NOMO-1 treated with dmso at 0.1 percent for 144 hours (cell line): ENCODE data around the gene CLEC6A.
A peak's percentile ranks its signal among the peaks of the same experiment; 100 is the strongest.
"Not testable (repeated sequence)": the region's sequence is repeated elsewhere in the genome, so short reads cannot be mapped to it uniquely, and the experiment has no call there.

ENCODE experiments used
- DNase-seq: peaks from one replicate; lab custom pipeline; 2025; ENCODE audit not compliant: unreplicated experiment; lab: John Stamatoyannopoulos, UW

Gene CLEC6A

DNA sequence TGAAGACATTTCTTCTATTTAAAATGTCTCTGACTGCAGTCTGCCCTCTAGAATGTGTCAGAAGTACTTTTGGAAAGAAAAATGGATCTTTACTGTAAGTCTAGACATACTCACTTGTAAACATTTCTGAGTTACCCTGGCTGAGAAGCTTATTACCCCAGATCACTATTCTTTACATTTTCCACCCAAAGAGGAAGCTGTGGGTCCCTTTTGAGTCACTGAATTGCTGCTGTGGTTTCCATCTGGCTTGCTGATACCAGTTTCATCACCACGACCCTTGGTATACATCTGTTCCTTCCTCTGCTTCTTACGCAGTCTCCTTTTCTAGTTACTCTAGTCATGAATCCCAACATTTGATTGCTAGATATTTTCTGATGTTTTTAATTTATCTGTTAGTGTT lies 37.3 kb downstream of the CLEC6A start:
- peak; percentile 90 for DNase-seq

DNA sequence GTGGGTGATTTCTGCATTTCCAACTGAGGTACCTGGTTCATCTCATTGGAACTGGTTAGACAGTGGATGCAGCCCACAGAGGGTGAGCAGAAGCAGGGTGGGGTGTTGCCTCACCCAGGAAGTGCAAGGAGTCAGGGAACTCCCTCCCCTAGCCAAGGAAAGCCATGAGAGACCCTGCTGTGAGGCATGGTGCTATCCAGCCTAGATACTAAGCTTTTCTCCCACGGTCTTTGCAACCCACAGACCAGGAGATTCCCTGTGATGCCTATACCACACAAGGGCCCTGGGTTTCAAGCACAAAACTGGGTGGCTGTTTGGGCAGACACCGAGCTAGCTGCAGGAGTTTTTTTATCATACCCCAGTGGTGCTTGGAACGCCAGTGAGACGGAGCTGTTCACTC lies 39.9 kb downstream of the CLEC6A start:
- not testable (repeated sequence) for DNase-seq

DNA sequence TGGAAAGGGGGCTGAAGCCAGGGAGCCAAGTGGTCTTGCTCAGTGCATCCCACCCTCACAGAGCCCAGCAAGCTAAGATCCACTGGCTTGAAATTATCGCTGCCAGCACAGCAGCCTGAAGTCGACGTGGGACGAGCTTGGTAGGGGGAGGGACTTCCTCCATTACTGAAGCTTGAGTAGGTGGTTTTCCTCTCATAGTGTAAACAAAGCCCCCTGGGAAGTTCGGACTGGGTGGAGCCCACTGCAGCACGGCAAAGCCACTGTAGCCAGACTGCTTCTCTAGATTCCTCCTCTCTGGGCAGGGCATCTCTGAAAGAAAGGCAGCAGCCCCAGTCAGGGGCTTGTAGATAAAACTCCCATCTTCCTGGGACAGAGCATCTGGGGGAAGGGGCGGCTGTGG lies 40.3 kb downstream of the CLEC6A start:
- DNase-seq: not testable (repeated sequence)

DNA sequence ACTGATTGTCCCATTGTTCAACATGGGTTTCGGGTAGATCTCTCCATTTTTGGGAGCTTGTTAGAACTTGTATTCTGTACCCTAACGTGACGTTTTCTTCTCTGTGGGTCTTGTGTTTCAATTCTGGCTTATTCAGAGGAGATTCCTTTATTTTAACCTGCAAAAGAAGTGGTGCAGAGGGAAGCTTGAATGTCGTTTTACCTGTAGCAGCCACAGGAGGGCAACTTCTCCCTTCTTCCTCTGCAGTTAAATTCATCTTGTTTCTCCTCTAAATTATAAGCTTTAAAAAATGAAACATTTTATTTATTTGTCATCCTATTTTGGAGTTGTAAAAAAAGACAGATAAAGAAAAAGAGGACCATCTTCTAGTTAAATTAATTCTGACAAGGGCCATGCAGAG lies 43.9 kb downstream of the CLEC6A start:
- DNase-seq: peak; percentile 2

DNA sequence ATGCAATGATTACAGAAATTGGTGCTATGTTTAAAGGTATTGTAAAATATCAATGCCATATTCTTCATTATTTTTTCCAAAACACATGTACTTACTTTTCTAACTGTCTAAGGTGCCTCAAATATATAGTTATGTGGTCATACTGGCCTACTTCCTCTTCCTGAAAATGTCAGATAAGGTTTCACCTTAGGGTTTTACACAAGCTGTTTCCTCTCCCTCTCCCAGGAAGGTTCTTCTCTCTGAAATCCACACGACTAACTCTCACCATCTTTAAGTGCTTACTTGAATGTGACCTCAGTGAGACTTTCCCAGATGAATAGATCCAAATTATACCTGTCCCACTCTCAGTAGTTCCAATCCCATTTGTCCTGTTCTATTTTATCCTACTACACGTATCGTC lies 46.0 kb downstream of the CLEC6A start:
- DNase-seq: peak; percentile 73

DNA sequence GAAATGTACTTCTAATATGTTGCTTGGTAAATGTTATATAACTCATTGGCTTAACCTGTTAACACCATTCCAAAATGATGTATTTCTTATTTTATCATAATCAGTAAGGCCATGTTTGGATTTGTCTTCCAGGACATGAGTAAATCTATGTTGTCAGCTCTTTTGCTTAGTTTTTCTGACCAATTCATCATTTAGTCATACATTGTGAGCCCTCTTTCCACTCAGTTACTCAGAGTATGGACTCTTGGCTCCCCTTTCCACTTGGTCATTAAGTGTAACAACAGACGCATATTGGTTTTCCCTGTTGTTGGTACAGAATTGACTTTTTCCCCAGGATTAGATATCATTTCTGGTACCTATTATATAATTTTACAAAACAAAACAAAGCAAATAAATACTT lies 48.6 kb downstream of the CLEC6A start:
- no peak for DNase-seq

DNA sequence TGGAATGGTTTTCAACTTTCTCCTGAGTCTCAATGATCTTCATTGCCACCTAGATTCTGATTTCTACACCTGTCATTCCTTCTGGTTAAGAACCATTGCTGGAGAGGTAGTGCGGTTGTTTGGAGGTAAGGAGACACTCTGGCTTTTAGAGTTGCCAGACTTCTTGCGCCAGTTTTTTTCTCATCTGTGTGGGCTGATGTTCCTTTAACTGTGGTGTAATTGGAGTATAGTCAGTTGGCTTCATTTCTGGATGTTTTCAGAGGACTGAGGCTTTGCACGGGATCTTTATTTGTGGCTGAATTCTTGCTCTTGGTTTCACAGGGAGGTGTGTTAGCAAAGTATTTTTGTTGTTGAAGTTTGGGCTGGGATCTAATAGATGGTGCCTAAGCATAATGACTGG lies 51.8 kb downstream of the CLEC6A start:
- no peak for DNase-seq

DNA sequence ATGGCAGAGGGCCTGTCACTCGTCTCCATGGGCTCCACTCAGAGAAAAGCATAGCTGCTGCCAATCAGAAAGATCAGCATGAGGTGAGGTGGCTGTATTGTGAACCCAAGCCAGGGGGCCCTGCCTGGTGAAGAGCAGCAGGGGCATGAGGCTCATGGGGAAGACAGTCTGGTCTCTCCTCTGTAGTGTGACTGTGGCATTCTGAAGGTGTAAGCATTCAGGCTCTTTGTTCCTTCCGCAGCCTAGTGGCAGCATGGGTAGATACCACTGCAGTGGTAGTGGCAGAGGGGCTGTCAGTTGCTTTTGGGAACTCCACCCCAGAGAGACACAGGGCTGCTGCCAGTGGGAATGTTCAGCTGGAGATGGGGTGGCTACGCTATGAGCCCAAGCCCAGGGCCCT lies 52.5 kb downstream of the CLEC6A start:
- no peak for DNase-seq

DNA sequence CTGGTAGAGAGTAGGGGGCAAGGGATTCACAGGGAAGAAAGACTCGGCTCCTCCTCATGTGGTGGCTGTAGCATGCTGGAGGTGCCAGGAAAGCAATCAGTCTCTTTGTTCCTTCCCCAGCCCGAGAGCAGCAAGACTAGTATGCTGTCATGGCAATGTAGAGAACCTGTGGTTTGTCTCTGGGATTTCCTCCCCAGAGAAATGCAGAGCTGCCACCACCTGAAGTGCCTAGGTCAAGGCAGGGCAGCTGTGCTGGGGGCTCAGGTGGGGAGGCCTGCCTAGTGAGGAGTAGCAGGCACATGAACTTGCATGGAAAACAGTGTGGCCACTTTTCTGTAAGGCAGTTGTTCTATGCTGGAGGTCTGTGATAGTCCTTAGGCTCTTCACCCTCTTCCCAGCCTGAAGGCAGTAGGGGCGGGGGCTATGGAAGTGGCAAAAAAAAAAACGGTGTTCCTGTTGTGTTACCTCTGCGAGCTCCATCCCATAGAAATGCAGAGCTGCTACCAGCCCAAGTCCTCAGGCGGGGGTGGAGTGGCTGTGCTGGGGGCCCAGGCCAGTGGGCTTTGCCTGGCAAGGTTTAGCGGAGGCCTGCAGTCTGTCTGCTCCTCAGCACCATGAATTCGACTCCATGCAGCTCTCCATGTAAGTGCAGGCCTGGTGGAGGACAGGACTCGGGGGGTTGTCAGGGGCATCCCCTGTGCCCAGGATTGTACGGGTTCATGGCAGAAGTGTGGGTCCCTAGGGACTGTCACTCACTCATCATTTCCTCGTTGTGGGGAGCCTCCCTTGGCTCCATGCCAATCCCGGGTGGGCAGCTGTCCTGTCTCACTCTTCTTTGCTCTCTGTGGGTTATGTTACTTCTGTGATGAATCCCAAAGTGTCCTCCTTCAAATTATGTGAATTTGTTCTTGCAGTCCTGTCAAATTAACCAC lies 53.4 kb downstream of the CLEC6A start:
- no peak for DNase-seq

DNA sequence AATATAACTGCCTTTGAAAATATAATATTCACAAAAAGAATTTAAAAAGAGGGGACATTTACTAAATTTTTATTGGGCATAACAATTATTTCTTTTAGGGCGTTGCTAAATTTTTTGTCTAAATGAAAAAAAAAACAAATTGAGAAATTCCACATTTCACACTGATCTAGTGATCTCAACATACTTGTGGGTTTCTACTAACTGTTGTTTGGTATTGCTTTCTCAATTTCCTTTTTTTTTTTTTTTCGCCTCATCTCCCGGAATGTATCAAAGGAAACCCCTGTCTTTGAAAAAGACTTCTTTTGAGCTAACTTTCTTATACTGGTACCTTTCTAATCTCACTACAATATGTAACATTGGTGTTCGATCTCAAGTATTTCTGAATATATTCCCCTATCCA lies 57.5 kb downstream of the CLEC6A start, which contains the start of gene CLEC4D:
Gene CLEC4D (plus strand): TSS at position 248 of the 400 bp plus-strand sequence. CDS start 230 bp downstream, outside the sequence.
- no peak for DNase-seq

DNA sequence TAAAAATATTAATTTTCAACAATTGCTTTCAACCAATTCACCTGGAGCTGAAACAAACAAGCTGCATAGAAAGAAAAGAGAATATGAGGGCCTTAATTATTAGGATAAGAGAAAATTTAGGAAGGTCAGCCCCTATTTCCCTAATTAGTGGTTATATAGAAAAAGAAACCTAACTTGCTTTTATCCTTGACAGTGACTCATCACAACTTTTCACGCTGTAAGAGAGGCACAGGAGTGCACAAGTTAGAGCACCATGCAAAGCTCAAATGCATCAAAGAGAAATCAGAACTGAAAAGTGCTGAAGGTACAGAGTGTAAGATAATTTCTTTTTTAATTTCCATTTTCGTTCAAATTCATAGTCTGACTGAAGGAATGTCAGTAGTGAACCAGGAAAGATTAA lies 62.2 kb downstream of the CLEC6A start:
- no peak for DNase-seq

DNA sequence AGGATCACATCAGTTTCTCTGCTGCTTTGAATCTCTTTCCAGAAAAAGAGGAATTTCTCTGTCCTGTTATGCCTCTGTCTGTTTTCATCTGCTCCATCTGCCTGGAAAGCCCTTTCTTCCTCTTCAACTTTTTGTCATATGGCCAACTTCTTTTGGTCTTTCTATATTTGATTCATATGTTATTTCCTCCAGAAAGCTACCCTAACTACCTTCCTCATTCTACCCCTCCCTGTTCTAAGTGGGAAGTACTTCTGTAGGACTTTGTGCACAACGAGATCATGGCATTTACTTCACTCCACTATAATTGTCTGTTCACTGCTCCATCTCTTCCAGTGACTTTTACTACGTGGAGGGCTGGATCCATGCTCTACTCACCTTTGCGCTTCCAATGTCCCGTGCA lies 63.4 kb downstream of the CLEC6A start:
- DNase-seq: peak; percentile 50

DNA sequence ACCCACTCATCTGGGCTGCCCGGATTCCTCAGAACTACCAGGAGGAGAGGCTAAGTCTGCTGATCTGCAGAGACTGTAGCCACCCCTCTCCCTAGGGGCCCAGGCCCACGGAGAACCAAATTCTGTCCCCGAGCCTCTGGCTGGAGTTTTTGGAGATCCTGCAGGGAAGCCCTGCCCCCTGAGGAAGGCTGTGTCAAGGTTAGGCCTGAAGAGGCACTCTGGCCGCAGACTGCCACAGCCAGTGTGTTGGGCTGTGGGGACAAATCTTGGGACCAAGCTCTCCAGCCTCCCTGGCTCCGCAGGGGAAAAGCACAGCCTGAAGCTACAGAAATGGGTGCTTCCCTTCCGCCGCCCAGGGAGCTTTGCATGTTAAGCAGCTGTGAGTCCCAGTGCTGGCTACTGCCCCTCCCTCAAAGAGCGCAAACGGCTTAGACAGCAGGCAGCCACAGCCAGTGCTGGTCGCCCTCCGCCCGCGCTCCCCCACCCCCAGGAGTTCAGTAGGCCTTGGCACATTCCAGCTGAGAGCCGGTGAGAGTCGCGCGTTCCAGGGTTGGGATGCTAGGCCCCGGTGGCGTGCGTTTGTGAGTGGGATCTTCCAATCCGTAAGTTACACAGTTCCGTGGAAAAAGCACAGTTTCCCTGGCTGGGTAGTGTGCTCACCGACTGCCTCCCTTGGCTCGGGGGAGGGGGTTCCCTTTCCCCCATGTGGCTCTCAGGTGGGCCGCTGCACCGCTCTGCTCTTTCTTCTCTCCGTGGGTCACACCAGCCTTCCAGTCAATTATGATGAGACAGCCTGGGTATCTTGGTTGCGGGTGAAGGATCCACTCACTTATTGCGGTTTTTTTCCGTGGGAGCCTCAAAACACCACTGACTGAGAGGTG lies 71.7 kb downstream of the CLEC6A start:
- DNase-seq: no peak
